Hepatocyte (in vitro differentiated cells): ENCODE measurements around the gene MNT. TPM values are rescaled to one million over a fixed set of nuclear protein-coding genes. Genes with fewer than 3 reads are reported as not detected.
A peak's percentile ranks its signal among the peaks of the same experiment; 100 is the strongest.

ENCODE experiments used
- DNase-seq: peaks from one replicate; pipeline ENCODE4 v3.0.0-alpha.2; 2016; ENCODE audit warnings: low spot score
- H2AFZ ChIP-seq: fragments of 200-600 bp; sonication (generic); 2 replicates; pipeline ENCODE4 v1.6.0; 2016; ENCODE audit warnings: antibody characterized with exemption, mild to moderate bottlenecking
- H3K27ac ChIP-seq: fragments of 200-600 bp; sonication (generic); 2 replicates; pipeline ENCODE4 v1.5.1; 2016; ENCODE audit warnings: mild to moderate bottlenecking
- H3K27me3 ChIP-seq: fragments of 200-600 bp; sonication (generic); 2 replicates; pipeline ENCODE4 v1.6.1; 2016
- H3K36me3 ChIP-seq: fragments of 200-600 bp; sonication (generic); replicated peaks from 2 replicates; pipeline ENCODE4 v1.5.1; 2016; ENCODE audit warnings: low read depth; ENCODE audit not compliant: insufficient read depth
- H3K4me1 ChIP-seq: fragments of 200-600 bp; sonication (generic); 2 replicates; pipeline ENCODE4 v1.5.1; 2016; ENCODE audit warnings: mild to moderate bottlenecking, moderate library complexity; ENCODE audit not compliant: insufficient read depth
- H3K4me2 ChIP-seq: fragments of 200-600 bp; sonication (generic); 2 replicates; pipeline ENCODE4 v1.6.0; 2016
- H3K4me3 ChIP-seq: fragments of 200-600 bp; sonication (generic); 2 replicates; pipeline ENCODE4 v1.5.1; 2016; ENCODE audit warnings: mild to moderate bottlenecking
- H3K79me2 ChIP-seq: fragments of 200-600 bp; sonication (generic); 2 replicates; pipeline ENCODE4 v1.6.0; 2017; ENCODE audit warnings: mild to moderate bottlenecking
- H3K9me2 ChIP-seq: fragments of 200-600 bp; sonication (generic); replicated peaks from 2 replicates; pipeline ENCODE4 v1.6.0; 2017; ENCODE audit warnings: mild to moderate bottlenecking; ENCODE audit not compliant: insufficient read depth
- H3K9me3 ChIP-seq: fragments of 200-600 bp; sonication (generic); 2 replicates; pipeline ENCODE4 v1.5.1; 2016; ENCODE audit warnings: low read depth, mild to moderate bottlenecking
- H4K20me1 ChIP-seq: fragments of 200-600 bp; sonication (generic); 2 replicates; pipeline ENCODE4 v1.6.0; 2016; ENCODE audit warnings: mild to moderate bottlenecking; ENCODE audit not compliant: insufficient read depth, poor library complexity, severe bottlenecking
- CTCF ChIP-seq: fragments of 200-600 bp; sonication (generic); IDR thresholded peaks from 2 replicates; pipeline ENCODE4 v1.5.1; 2016; ENCODE audit warnings: antibody characterized with exemption, mild to moderate bottlenecking; ENCODE audit not compliant: poor library complexity
- EZH2 ChIP-seq: fragments of 200-600 bp; sonication (generic); IDR thresholded peaks from 2 replicates; pipeline ENCODE4 v1.6.1; 2016; ENCODE audit warnings: antibody characterized with exemption, mild to moderate bottlenecking, borderline replicate concordance
- EZH2phosphoT487 ChIP-seq: fragments of 200-600 bp; sonication (generic); IDR thresholded peaks from one replicate; pipeline ENCODE4 v1.6.1; 2018; ENCODE audit warnings: antibody characterized with exemption, mild to moderate bottlenecking, low read depth, moderate library complexity; ENCODE audit not compliant: unreplicated experiment, severe bottlenecking
- WGBS: methylation state at CpG from one replicate; pipeline ENCODE4 v1.1.6; 2016; ENCODE audit warnings: low lambda C conversion rate; ENCODE audit errors: missing lambda C conversion rate; 5-methylcytosine and 5-hydroxymethylcytosine counted together
- polyA plus RNA-seq: library from polyadenylated mRNA; unstranded; fragments of >200 nt; fragmentation: Nextera tagmentation; extraction: Ambion mirVana; gene quantifications from 2 replicates; pipeline ENCODE4 v1.2.1, GENCODE V29; 2016
- total RNA-seq: library from RNA; depleted of rRNA; stranded (reverse); fragments of >200 nt; gene quantifications from 2 replicates; pipeline ENCODE4 v1.2.3, GENCODE V29; 2014

The MNT gene
- total and polyA plus RNA-seq, 2 experiments from 2014 or later = 9.9 to 11.2 TPM

- H3K27ac ChIP-seq = peak overlapping the region; percentile 99
- no peaks in the 10 kb centered on the region for H3K27me3 ChIP-seq
- 82% methylated on average over 10 of the region's 10 CpGs for whole genome bisulfite sequencing
- H2AFZ ChIP-seq = no peak overlapping the region
- H3K4me3 ChIP-seq = no peak overlapping the region
- peak overlapping the region; percentile 95 for H3K4me2 ChIP-seq
- peaks cover 50% of the 10 kb centered on the region for H3K79me2 ChIP-seq
- peaks cover 51% of the 10 kb centered on the region for H3K4me1 ChIP-seq
- H3K9me3 ChIP-seq = no peaks in the 10 kb centered on the region
- no peaks in the 10 kb centered on the region for H3K36me3 ChIP-seq
- TF ChIP-seq CTCF (no peak), EZH2 (no peak), EZH2phosphoT487 (no peak)
- peaks cover 14% of the 10 kb centered on the region for H4K20me1 ChIP-seq
- DNase-seq = no peak
- no peaks in the 10 kb centered on the region for H3K9me2 ChIP-seq
These were observed 2.7 kb downstream of the MNT start for GRCh38 chr17:2398182-2398581.

- H3K36me3 ChIP-seq = no peaks in the 10 kb centered on the region
- no peak overlapping the region for H3K4me3 ChIP-seq
- WGBS = 81% methylated on average over 12 of the region's 12 CpGs
- H3K4me1 ChIP-seq = peaks cover 48% of the 10 kb centered on the region
- peaks cover 50% of the 10 kb centered on the region for H3K79me2 ChIP-seq
- no peaks in the 10 kb centered on the region for H3K9me3 ChIP-seq
- peak overlapping the region; percentile 99 for H3K27ac ChIP-seq
- peaks cover 14% of the 10 kb centered on the region for H4K20me1 ChIP-seq
- no peak for TF ChIP-seq CTCF
- TF ChIP-seq EZH2 = no peak
- TF ChIP-seq EZH2phosphoT487 = no peak
- no peaks in the 10 kb centered on the region for H3K9me2 ChIP-seq
- no peak overlapping the region for H2AFZ ChIP-seq
- H3K4me2 ChIP-seq = peak overlapping the region; percentile 95
- no peak for DNase-seq
- H3K27me3 ChIP-seq = no peaks in the 10 kb centered on the region
These were observed 3.4 kb downstream of the MNT start for GRCh38 chr17:2397247-2398171.

- TF ChIP-seq EZH2phosphoT487 (no peak), CTCF (no peak), EZH2 (no peak)
- Histone ChIP-seq H3K27ac (peak overlapping the region; percentile 99), H3K9me3 (no peaks in the 10 kb centered on the region), H3K79me2 (peaks cover 54% of the 10 kb centered on the region), H4K20me1 (peaks cover 18% of the 10 kb centered on the region), H3K27me3 (no peaks in the 10 kb centered on the region), H3K4me3 (peak overlapping the region; percentile 1), H3K36me3 (no peaks in the 10 kb centered on the region), H3K4me1 (peaks cover 51% of the 10 kb centered on the region), H3K4me2 (peak overlapping the region; percentile 95), H2AFZ (no peak overlapping the region), H3K9me2 (no peaks in the 10 kb centered on the region)
- DNase-seq = peak; percentile 97
- 6% methylated on average over 34 of the region's 34 CpGs for WGBS
These were observed 4.2 kb downstream of the MNT start for GRCh38 chr17:2396568-2397246.
